Measurements from ENCODE around the gene COMT. TPM values are rescaled to one million over a fixed set of nuclear protein-coding genes. Genes with fewer than 3 reads are reported as not detected.

COMT gene
- total and polyA plus RNA-seq, 9 of the 15 experiments (the other 6 are each of a cell fraction or from before 2014, with no cell fraction given) = 12.5 to 351 (median 155) TPM

- TF ChIP-seq AFF4 (CRISPR knock-in tag; IDR thresholded peaks at IDR 0.05) (no peak), DPF2 (IDR thresholded peaks at IDR 0.05) (0 out of 2 replicates have a peak, but pooled peaks have one; percentile 58), TCF7L2 (IDR thresholded peaks at IDR 0.05; ENCODE audit: low read depth, low read length) (0 out of 2 replicates have a peak, but pooled peaks have one; percentile 36), CREM (IDR thresholded peaks at IDR 0.05; ENCODE audit: low read depth) (peak; percentile 32; the same call in 1 of the 2 replicates), RCOR1 (IDR thresholded peaks at IDR 0.05; ENCODE audit: borderline replicate concordance in 1 of 2, low read depth in 2 of 2, low read length in 2 of 2) (peak in 1 of 2 experiments; percentile 64; a peak in 2 of 4 replicates), HDAC2 (IDR thresholded peaks at IDR 0.05) (peak; percentile 38; the same call in 1 of the 2 replicates), ZBED1 (IDR thresholded peaks at IDR 0.05) (no peak), CBX8 (IDR thresholded peaks at IDR 0.05; ENCODE audit: borderline replicate concordance, extremely low read depth, low read depth, low read length, poor library complexity, severe bottlenecking) (no peak), ZNF668 (CRISPR knock-in tag; IDR thresholded peaks at IDR 0.05) (0 out of 2 replicates have a peak, but pooled peaks have one; percentile 55), PML (IDR thresholded peaks at IDR 0.05; ENCODE audit: low read length) (no peak), TBL1XR1 (IDR thresholded peaks at IDR 0.05; ENCODE audit: low read length in 2 of 2) (peak in 1 of 2 experiments; percentile 23; a peak in 1 of 4 replicates), HDAC8 (tag; IDR thresholded peaks at IDR 0.05) (0 out of 2 replicates have a peak, but pooled peaks have one; percentile 17), E2F8 (IDR thresholded peaks at IDR 0.05; ENCODE audit: low read depth, partially characterized antibody) (peak; percentile 30), DMBX1 (CRISPR knock-in tag; IDR thresholded peaks at IDR 0.05; ENCODE audit: borderline replicate concordance) (no peak), PCBP1 (IDR thresholded peaks at IDR 0.05; ENCODE audit: low read depth, low read length, poor library complexity, severe bottlenecking) (no peak), SMARCB1 (IDR thresholded peaks at IDR 0.05; ENCODE audit: insufficient read length, low read depth) (no peak), TFAM (CRISPR knock-in tag; conservative IDR thresholded peaks at IDR 0.05) (no peak)
- TF ChIP-seq, protein P1, sequence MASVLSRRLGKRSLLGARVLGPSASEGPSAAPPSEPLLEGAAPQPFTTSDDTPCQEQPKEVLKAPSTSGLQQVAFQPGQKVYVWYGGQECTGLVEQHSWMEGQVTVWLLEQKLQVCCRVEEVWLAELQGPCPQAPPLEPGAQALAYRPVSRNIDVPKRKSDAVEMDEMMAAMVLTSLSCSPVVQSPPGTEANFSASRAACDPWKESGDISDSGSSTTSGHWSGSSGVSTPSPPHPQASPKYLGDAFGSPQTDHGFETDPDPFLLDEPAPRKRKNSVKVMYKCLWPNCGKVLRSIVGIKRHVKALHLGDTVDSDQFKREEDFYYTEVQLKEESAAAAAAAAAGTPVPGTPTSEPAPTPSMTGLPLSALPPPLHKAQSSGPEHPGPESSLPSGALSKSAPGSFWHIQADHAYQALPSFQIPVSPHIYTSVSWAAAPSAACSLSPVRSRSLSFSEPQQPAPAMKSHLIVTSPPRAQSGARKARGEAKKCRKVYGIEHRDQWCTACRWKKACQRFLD (CRISPR knock-in tag; IDR thresholded peaks at IDR 0.05) = no peak
Measured at GRCh38 chr22:19965771-19966709, 24.5 kb downstream of the COMT start (continued).
